ENCODE measurements around the gene PCCA.

Gene PCCA

GRCh38 chr13:100549316-100549715 lies 460.4 kb downstream of the PCCA start:
- TF ChIP-seq, protein P1, sequence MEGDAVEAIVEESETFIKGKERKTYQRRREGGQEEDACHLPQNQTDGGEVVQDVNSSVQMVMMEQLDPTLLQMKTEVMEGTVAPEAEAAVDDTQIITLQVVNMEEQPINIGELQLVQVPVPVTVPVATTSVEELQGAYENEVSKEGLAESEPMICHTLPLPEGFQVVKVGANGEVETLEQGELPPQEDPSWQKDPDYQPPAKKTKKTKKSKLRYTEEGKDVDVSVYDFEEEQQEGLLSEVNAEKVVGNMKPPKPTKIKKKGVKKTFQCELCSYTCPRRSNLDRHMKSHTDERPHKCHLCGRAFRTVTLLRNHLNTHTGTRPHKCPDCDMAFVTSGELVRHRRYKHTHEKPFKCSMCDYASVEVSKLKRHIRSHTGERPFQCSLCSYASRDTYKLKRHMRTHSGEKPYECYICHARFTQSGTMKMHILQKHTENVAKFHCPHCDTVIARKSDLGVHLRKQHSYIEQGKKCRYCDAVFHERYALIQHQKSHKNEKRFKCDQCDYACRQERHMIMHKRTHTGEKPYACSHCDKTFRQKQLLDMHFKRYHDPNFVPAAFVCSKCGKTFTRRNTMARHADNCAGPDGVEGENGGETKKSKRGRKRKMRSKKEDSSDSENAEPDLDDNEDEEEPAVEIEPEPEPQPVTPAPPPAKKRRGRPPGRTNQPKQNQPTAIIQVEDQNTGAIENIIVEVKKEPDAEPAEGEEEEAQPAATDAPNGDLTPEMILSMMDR (IDR thresholded peaks at IDR 0.05; ENCODE audit: insufficient read depth, missing control alignments), result no peak
- no peak for FAIRE-seq
- no peak for DNase-seq (ENCODE audit: insufficient read length, low spot score)

GRCh38 chr13:100552755-100553154 lies 463.9 kb downstream of the PCCA start:
- TF ChIP-seq, protein P1 (IDR thresholded peaks at IDR 0.05; ENCODE audit: insufficient read depth, missing control alignments), result no peak
- FAIRE-seq (no peak), DNase-seq (ENCODE audit: insufficient read length, low spot score) (no peak)

DNA sequence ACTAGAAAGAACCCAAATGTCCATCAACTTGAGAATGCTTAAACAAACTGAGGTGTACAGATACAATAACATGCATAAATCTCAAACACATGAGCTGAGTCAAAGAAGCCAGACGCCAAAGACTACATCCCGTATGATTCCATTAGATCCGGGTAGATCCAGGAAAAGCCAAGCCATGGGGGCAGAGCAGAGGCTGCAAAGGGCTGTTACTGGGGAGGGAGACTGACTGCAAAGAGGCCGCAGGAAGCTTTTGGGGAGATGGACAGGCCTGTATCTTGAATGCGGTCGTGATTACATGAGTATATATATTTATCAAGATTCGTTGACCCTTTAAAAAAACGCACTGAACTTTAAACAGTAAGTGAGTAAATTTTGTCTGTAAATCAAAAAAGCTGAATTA lies 471.0 kb downstream of the PCCA start:
- FAIRE-seq (no peak), DNase-seq (ENCODE audit: insufficient read length, low spot score) (no peak)
- TF ChIP-seq, protein P1 (IDR thresholded peaks at IDR 0.05; ENCODE audit: insufficient read depth, missing control alignments), result no peak

DNA sequence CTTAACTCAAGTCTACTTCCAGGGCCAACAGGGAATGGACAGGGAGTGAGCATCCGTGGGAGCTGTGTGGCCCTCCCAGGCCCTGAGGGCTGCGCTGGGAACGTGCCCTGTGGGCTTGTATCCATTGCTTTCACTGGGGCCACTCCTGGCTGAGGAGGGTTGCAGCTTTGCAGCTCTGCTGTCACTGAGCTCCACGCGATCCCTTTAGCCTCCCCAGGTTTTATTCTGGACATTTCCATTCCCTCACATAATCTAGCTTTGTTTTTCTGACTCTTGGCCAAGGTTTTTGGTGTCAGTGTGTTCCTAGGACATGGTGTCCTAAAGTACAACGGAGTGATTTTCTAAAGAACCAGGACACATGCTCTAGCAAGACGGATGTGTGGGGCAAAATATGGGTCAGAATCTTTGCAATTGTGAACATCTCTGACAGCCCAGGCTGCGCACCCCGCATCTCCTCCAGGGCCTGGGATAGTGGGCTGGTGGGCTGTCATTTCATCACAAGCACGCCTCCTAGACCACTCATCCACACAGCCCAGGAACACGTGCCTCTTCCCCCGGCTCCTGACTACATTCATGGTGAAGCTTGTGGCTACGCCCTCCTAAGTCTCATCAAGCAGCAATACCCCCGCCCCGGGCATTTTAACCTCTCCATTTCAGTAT lies 471.7 kb downstream of the PCCA start:
- FAIRE-seq (no peak), DNase-seq (ENCODE audit: insufficient read length, low spot score) (no peak)
- TF ChIP-seq, protein P1 (IDR thresholded peaks at IDR 0.05; ENCODE audit: insufficient read depth, missing control alignments), result no peak

- FAIRE-seq (no peak), DNase-seq (ENCODE audit: insufficient read length, low spot score) (no peak)
- TF ChIP-seq, protein P1 (IDR thresholded peaks at IDR 0.05; ENCODE audit: insufficient read depth, missing control alignments), result no peak
Observed at GRCh38 chr13:100561158-100561499, 472.2 kb downstream of the PCCA start.

- TF ChIP-seq, protein P1 (IDR thresholded peaks at IDR 0.05; ENCODE audit: insufficient read depth, missing control alignments), result no peak
Observed at GRCh38 chr13:100561599-100562204, 472.8 kb downstream of the PCCA start.

DNA sequence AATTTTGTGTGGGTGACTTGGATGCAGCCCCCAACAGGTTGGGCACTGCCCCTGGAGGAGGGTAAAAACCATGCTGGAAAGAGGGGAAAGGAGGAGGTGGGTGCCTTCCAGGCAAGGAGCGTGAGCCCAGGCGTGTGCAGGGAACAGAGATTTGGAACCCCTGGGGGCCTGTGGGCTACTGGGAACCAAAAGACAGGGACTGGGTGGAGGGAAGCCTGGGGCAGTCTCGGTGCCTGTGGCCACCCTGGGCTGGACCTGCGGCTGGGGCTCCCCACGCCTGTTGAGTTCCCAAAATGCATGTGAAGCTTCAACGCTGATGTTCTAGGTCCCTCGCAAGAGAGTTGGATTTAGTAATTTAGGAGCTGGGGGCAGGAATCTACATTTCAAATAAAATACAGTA lies 474.9 kb downstream of the PCCA start:
- no peak for FAIRE-seq
- DNase-seq (ENCODE audit: insufficient read length, low spot score), result no peak
- TF ChIP-seq, protein P1 (IDR thresholded peaks at IDR 0.05; ENCODE audit: insufficient read depth, missing control alignments), result no peak

More at GRCh38 chr13:100561599-100562204, 472.8 kb downstream of the PCCA start:
- DNase-seq (ENCODE audit: insufficient read length, low spot score) (no peak), FAIRE-seq (no peak)

Data from D721Med (cell line).